ENCODE measurements around the gene RP9.

Gene RP9

GRCh38 chr7:33109005-33109757 lies at the start of gene RP9:
Gene RP9, minus strand, starts transcription at chr7:33109404. Its CDS starts 32 bp downstream, at chr7:33109372.
- DNase-seq (ENCODE audit: low spot score) = peak; percentile 71

GRCh38 chr7:33157781-33158180 lies 48.6 kb upstream of the RP9 start:
- no peak for DNase-seq (ENCODE audit: low spot score)

- DNase-seq (ENCODE audit: low spot score) = no peak
Observed at GRCh38 chr7:33157311-33157710, 48.1 kb upstream of the RP9 start.

GRCh38 chr7:33156441-33156840 lies 47.2 kb upstream of the RP9 start:
- no peak for DNase-seq (ENCODE audit: low spot score)

GRCh38 chr7:33155811-33156210 lies 46.6 kb upstream of the RP9 start:
- no peak for DNase-seq (ENCODE audit: low spot score)

GRCh38 chr7:33152087-33152486 lies 42.9 kb upstream of the RP9 start:
- no peak for DNase-seq (ENCODE audit: low spot score)

GRCh38 chr7:33145156-33145555 lies 36.0 kb upstream of the RP9 start:
- no peak for DNase-seq (ENCODE audit: low spot score)

- DNase-seq (ENCODE audit: low spot score) = no peak
Observed at GRCh38 chr7:33143996-33144718, 35.0 kb upstream of the RP9 start.

GRCh38 chr7:33142585-33142984 lies 33.4 kb upstream of the RP9 start:
- no peak for DNase-seq (ENCODE audit: low spot score)

GRCh38 chr7:33137103-33137502 lies 27.9 kb upstream of the RP9 start:
- DNase-seq (ENCODE audit: low spot score) = no peak

GRCh38 chr7:33130184-33130583 lies 21.0 kb upstream of the RP9 start:
- DNase-seq (ENCODE audit: low spot score) = no peak

GRCh38 chr7:33129806-33130153 lies 20.6 kb upstream of the RP9 start:
- DNase-seq (ENCODE audit: low spot score) = no peak

GRCh38 chr7:33128990-33129805 lies 20.0 kb upstream of the RP9 start, which contains the start of gene BBS9:
Gene BBS9, plus strand, starts transcription at chr7:33129564. Its CDS starts 16,689 bp downstream, at chr7:33146253.
- peak; percentile 93 for DNase-seq (ENCODE audit: low spot score)

GRCh38 chr7:33128631-33128989 lies 19.4 kb upstream of the RP9 start:
- DNase-seq (ENCODE audit: low spot score) = no peak

- no peak for DNase-seq (ENCODE audit: low spot score)
Observed at GRCh38 chr7:33127085-33127484, 17.9 kb upstream of the RP9 start.

- no peak for DNase-seq (ENCODE audit: low spot score)
Observed at GRCh38 chr7:33118383-33118782, 9.2 kb upstream of the RP9 start.

GRCh38 chr7:33114976-33115375 lies 5.8 kb upstream of the RP9 start:
- no peak for DNase-seq (ENCODE audit: low spot score)

- DNase-seq (ENCODE audit: low spot score) = no peak
Observed at GRCh38 chr7:33111614-33112013, 2.4 kb upstream of the RP9 start.

- no peak for DNase-seq (ENCODE audit: low spot score)
Observed at GRCh38 chr7:33109758-33110238, 594 bp upstream of the RP9 start.

GRCh38 chr7:33108554-33109004 lies 625 bp downstream of the RP9 start:
- DNase-seq (ENCODE audit: low spot score) = peak; percentile 23

GRCh38 chr7:33107136-33108066 lies 1.8 kb downstream of the RP9 start:
- peak; percentile 43 for DNase-seq (ENCODE audit: low spot score)

Measured in hematopoietic multipotent progenitor cell treated with erythropoietin and hydrocortisone succinate and interleukin-3 and kit ligand, for 15 days (in vitro differentiated cells).